Measurements from ENCODE around the gene SOX13.

GRCh38 chr1:204093781-204094180, 20.9 kb downstream of the SOX13 start:
- TF ChIP-seq ZBTB7A (IDR thresholded peaks at IDR 0.05; ENCODE audit: low read depth) = no peak
- TF ChIP-seq EP300 (IDR thresholded peaks at IDR 0.05; ENCODE audit: borderline replicate concordance) = no peak
- no peak for TF ChIP-seq YY1 (IDR thresholded peaks at IDR 0.05; ENCODE audit: low read depth)
- no peak for TF ChIP-seq USF1 (IDR thresholded peaks at IDR 0.05)
